Stimulated activated CD8-positive, alpha-beta memory T cell treated with anti-CD3 and anti-CD28 coated beads, Interleukin-7, amount 100 ng/mL, for 48 hours (primary cell): ENCODE measurements around the gene CCNH.

Source experiments
- DNase-seq, 2 donors: peaks; one replicate each; pipeline ENCODE4 v3.0.0-alpha.2; 2020; ENCODE audit warnings: low read depth in 1 of 2; ENCODE audit errors: extremely low read depth in 1 of 2

Gene CCNH

DNA sequence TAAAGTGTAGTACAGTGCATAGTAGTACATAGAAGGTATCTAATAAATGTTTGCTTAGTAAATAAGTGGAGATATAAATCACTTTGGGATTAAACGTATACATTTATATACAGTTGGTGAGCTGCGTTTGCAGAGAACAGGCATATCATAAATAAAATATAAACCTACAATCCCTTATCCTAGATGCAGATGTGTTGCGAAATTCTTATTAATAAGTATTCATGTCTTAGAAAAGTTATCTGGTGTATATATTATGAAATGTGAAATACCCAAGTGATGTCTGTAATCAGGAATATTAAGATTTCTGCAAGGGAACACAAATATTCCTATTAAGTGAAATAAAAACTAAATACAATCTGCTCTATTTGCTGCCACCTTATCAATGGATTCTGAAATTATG, 8.8 kb downstream of the CCNH start:
- no peak for DNase-seq

DNA sequence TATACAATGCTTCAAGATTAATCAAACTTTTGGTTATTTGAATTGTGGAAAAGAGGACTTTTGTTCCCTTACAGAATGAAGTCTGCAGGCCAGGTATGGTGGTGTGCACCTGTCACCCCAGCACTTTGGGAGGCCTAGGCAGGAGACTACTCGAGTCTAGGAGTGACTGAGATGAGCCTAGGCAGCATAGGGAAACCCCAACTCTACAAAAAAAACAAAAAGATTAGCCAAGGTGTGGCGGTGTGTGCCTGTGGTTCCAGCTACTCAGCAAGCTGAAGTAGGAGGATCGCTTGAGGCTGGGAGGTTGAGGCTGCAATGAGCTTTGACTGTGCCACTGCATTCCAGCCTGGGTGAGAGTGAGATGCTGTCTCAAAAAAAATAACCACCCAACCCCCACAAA, 9.3 kb downstream of the CCNH start:
- no peak for DNase-seq

- no peak for DNase-seq
Measured at GRCh38 chr5:87401626-87402025, 11.1 kb downstream of the CCNH start.

- no peak for DNase-seq
Measured at GRCh38 chr5:87400305-87400899, 12.3 kb downstream of the CCNH start.

DNA sequence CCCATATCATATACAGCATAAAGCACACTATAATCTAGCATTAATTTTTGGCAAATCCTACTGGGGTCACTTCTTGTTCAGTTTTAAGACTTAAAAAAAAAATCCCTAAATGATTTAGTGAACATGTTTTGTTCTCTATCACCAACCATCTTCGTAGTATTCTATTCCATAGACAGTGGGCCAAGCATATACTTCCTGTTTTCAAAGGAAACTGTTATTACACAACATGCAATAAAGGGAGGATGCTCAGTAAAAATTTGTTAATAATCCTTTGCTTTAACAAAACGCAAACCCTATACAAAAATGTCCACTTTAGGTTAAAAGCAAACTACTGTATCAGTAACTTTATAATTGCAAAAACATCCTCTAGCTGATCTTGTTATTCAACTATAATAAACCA, 13.0 kb downstream of the CCNH start:
- DNase-seq, result no peak

GRCh38 chr5:87398981-87399614, 13.6 kb downstream of the CCNH start:
- no peak for DNase-seq

- DNase-seq, result no peak
Measured at GRCh38 chr5:87394411-87395165, 18.1 kb downstream of the CCNH start.

GRCh38 chr5:87393331-87393730, 19.4 kb downstream of the CCNH start:
- no peak for DNase-seq

- no peak for DNase-seq
Measured at GRCh38 chr5:87392801-87393200, 19.9 kb downstream of the CCNH start.

- DNase-seq, result no peak
Measured at GRCh38 chr5:87392170-87392569, 20.6 kb downstream of the CCNH start.

GRCh38 chr5:87390576-87391199, 22.0 kb downstream of the CCNH start:
- DNase-seq, result no peak

DNA sequence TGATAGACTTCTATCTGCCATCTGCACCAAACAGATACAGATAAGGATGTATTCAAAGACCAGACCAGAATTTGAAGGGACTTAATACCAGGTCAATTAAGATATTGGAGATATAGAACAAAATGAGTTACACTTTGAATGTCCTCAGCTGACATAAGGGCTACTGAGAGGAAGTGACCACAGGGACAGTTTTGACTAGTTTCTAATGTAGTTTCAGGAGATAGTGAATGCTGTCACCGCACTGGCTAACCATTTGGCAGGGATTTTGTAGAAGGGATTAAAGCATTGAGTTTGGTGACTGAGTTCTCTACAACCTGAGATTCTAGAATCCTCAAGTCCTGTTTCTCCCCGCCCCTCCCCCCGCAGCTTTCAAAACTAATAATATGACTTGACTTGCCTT, 22.7 kb downstream of the CCNH start:
- no peak for DNase-seq

GRCh38 chr5:87389296-87390034, 23.3 kb downstream of the CCNH start:
- no peak for DNase-seq

DNA sequence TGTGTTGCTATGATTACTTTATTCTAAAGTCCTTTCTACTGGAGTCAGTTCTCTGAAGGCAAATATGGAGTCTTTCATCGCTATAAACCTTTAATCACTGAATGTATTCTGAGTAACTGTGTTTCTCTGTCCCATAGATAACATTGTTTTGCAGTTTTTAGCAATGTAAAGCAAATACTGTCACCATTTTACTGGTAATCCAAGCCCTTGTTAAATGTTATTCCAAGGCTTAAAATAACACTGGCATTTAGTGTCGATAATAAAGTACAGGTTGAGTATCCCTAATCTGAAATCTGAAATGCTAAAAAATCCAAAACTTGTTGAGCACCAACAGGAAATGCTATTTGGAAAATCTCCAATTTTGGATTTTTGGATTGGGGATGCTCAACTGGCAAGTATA, 24.6 kb downstream of the CCNH start:
- no peak for DNase-seq

DNA sequence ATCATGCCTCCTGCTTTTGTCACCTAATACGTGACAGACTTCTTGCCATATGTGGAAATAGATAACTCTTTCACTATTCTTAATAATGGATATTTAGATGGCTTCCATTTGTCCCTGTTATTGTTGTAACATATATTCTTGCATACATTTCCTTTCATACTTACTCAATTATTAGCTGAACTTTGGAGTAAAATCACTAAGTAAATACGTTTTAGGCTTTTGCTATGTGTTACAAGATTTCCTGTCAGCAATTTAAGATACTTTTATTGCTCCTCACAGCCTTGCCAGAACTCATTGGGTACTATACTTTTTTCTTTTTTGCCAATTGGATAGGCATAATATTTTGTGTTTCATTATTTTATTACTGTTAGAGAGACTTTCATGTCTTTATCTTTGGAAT, 26.9 kb downstream of the CCNH start:
- DNase-seq, result no peak

DNA sequence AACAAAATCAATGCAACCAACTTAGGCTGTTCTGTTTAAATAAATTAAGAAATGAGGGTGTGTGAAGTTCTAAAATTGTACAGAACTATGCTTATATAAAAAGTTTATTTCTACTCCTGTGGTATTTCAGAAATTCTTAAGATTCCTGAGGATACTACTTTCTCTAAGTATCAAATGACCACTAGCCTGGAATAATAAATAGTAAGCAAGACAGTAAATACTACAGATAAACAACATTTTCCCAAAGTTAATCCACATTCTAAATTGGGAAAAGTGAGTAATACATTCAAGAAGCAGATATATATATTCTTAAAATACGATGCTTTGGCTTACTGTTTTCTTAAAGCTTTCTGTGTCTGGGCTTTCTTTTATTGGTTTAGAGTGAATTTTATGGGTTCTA, 29.5 kb downstream of the CCNH start:
- no peak for DNase-seq

DNA sequence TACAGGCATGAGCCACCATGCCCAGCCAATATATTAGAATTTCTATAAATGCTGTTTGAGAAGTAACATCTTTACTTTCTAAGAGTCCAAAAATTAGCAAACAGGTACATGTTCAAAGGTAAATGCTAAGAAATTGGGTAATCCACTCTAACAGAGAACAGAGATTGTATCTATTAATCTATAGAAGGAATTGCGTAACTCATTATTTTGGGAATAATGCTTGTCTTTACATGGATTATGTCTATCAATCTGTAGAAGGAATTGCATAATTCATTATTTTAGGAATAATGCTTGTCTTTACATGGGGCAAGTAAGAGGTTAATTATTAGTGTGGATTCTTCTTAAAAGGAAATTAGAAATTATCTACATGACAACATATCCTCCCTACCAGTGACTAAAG, 30.5 kb downstream of the CCNH start:
- DNase-seq, result no peak

DNA sequence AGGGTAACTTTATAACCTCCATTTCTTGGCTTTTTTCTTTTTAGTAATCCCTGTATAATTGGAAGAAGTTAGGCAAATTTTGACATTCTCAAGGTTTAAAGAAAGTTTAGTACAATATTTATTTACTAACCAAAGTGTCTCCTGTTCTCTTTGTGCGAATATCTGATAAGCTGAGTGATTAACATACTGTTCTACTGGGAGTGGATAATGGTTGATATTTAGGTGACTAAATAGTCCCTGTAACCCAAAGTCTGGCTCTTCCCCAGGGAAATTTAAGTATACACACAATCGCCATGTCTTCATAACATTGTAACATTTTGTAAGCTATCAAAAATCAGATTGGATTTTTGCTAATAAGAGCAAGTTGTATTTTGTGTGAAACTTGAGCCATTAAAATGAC, 40.0 kb downstream of the CCNH start:
- DNase-seq, result no peak

DNA sequence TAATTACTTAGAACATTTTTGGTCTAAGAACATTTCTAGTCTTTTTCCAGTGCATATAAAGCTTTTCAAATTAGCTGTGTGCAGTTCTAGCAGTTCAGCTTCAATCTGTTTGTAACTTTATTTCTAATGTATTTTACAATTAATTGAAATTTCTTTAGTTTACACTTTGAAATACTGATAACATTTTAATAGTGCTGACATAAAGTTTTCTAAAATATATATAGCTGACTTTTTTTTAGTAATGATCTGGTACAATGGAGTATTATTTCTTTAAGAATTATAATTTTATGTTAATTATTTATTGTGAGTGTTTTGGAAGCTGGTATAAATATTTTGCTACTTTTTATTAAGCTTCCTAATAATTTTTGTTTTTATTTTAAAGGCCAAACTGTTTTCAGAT, 43.3 kb downstream of the CCNH start:
- DNase-seq, result no peak

- DNase-seq, result no peak
Measured at GRCh38 chr5:87368601-87369000, 44.1 kb downstream of the CCNH start.

DNA sequence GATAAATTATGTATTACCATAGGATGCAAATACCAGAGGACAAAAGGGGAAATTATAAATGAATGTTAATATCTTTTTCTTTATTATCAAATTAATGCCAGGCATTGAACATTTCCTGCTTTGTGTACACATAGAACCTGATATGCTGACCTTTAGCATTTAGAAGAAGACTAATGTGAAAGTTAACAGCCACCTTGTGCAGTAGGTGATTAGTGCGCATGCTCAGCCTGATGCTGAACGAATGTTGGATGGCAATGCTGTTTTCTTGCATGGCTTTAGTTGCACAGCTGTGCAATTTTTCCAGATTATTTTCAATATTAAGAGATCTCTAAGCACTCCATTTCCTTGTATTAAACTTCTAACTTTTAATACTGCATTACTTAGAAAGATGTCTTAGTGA, 45.5 kb downstream of the CCNH start:
- no peak for DNase-seq
